HCT116 (cell line): ENCODE results near the gene BFSP2.

Experiments
- EZH2 ChIP-seq: fragments of 200-600 bp; sonication (generic); IDR thresholded peaks from 2 replicates; pipeline ENCODE4 v1.6.1; 2017; ENCODE audit warnings: antibody characterized with exemption, mixed run types
- TF ChIP-seq, protein P1 (sequence below), 3 experiments: fragments of 200-600 bp in 1 of 3; sonication (generic) in 1 of 3; IDR thresholded peaks in 2 of 3; conservative IDR thresholded peaks in 1 of 3; 2 replicates each; pipeline ENCODE4 v1.5.1; 2012 to 2017; ENCODE audit warnings: low read depth in 2 of 3, low read length in 2 of 3, antibody characterized with exemption in 1 of 3, borderline replicate concordance in 1 of 3, control low read depth in 1 of 3, mild to moderate bottlenecking in 1 of 3, mixed read lengths in 1 of 3, mixed run types in 1 of 3, moderate library complexity in 1 of 3; ENCODE audit not compliant: insufficient read depth in 1 of 3

GRCh38 chr3:133488785-133489367 lies 89.0 kb downstream of the BFSP2 start:
- TF ChIP-seq, protein P1, sequence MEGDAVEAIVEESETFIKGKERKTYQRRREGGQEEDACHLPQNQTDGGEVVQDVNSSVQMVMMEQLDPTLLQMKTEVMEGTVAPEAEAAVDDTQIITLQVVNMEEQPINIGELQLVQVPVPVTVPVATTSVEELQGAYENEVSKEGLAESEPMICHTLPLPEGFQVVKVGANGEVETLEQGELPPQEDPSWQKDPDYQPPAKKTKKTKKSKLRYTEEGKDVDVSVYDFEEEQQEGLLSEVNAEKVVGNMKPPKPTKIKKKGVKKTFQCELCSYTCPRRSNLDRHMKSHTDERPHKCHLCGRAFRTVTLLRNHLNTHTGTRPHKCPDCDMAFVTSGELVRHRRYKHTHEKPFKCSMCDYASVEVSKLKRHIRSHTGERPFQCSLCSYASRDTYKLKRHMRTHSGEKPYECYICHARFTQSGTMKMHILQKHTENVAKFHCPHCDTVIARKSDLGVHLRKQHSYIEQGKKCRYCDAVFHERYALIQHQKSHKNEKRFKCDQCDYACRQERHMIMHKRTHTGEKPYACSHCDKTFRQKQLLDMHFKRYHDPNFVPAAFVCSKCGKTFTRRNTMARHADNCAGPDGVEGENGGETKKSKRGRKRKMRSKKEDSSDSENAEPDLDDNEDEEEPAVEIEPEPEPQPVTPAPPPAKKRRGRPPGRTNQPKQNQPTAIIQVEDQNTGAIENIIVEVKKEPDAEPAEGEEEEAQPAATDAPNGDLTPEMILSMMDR (IDR thresholded peaks at IDR 0.05 in 2 of 3, conservative IDR thresholded peaks at IDR 0.05 in 1 of 3; ENCODE audit: borderline replicate concordance in 1 of 3, insufficient read depth in 1 of 3, low read depth in 2 of 3, low read length in 2 of 3), result no peak
- no peak for TF ChIP-seq EZH2
